Measurements from ENCODE around the gene TEC. TPM values are rescaled to one million over a fixed set of nuclear protein-coding genes. Genes with fewer than 3 reads are reported as not detected.

The TEC gene
- total and polyA plus RNA-seq, 9 of the 15 experiments (the other 6 are each of a cell fraction or from before 2014, with no cell fraction given): 5.3 to 14.7 (median 8.8) TPM

DNA sequence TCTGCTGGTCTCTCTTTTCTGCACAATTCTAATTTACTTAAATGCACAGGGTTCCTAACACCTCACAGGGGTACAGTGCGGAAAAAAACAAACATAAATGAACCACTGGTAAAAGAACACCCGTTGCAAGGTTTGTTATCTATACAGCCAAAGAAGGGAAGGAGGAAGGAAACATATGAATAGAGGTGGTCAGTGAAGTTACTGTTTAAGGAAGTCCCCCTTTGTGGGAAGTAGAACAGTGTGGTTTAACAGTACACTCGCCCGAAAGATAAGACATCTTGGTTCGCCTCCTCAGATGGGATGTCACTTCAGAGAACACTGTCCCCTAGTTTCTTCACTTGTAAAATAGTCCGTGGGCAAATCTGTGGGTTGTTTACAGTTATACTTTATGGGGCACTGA, 57.5 kb downstream of the TEC start (continued):
- TF ChIP-seq, protein P1, sequence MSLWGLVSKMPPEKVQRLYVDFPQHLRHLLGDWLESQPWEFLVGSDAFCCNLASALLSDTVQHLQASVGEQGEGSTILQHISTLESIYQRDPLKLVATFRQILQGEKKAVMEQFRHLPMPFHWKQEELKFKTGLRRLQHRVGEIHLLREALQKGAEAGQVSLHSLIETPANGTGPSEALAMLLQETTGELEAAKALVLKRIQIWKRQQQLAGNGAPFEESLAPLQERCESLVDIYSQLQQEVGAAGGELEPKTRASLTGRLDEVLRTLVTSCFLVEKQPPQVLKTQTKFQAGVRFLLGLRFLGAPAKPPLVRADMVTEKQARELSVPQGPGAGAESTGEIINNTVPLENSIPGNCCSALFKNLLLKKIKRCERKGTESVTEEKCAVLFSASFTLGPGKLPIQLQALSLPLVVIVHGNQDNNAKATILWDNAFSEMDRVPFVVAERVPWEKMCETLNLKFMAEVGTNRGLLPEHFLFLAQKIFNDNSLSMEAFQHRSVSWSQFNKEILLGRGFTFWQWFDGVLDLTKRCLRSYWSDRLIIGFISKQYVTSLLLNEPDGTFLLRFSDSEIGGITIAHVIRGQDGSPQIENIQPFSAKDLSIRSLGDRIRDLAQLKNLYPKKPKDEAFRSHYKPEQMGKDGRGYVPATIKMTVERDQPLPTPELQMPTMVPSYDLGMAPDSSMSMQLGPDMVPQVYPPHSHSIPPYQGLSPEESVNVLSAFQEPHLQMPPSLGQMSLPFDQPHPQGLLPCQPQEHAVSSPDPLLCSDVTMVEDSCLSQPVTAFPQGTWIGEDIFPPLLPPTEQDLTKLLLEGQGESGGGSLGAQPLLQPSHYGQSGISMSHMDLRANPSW (CRISPR knock-in tag; IDR thresholded peaks at IDR 0.05): no peak
- TF ChIP-seq SMARCB1 (IDR thresholded peaks at IDR 0.05; ENCODE audit: insufficient read length, low read depth): peak; percentile 79
- no peak for TF ChIP-seq SNRNP70 (optimal IDR thresholded peaks at IDR 0.05; ENCODE audit: low read depth, low read length)
- no peak for TF ChIP-seq HNRNPUL1 (IDR thresholded peaks at IDR 0.05; ENCODE audit: low read length)
- peak; percentile 37; the same call in 1 of the 2 replicates for TF ChIP-seq CBFA2T2 (conservative IDR thresholded peaks at IDR 0.05)
- TF ChIP-seq ZFP1 (CRISPR knock-in tag; IDR thresholded peaks at IDR 0.05): no peak
- TF ChIP-seq ZNF282 (CRISPR knock-in tag; IDR thresholded peaks at IDR 0.05): no peak
- no peak for TF ChIP-seq ZNF780A (CRISPR knock-in tag; IDR thresholded peaks at IDR 0.05)
- TF ChIP-seq ZNF134 (CRISPR knock-in tag; conservative IDR thresholded peaks at IDR 0.05): no peak
- no peak for TF ChIP-seq TEAD1 (CRISPR knock-in tag; IDR thresholded peaks at IDR 0.05)
- TF ChIP-seq, protein P2, sequence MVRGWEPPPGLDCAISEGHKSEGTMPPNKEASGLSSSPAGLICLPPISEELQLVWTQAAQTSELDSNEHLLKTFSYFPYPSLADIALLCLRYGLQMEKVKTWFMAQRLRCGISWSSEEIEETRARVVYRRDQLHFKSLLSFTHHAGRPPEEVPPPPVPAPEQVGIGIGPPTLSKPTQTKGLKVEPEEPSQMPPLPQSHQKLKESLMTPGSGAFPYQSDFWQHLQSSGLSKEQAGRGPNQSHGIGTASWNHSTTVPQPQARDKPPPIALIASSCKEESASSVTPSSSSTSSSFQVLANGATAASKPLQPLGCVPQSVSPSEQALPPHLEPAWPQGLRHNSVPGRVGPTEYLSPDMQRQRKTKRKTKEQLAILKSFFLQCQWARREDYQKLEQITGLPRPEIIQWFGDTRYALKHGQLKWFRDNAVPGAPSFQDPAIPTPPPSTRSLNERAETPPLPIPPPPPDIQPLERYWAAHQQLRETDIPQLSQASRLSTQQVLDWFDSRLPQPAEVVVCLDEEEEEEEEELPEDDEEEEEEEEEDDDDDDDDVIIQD (CRISPR knock-in tag; IDR thresholded peaks at IDR 0.05): no peak
- 0 out of 2 replicates have a peak, but pooled peaks have one; percentile 46 for TF ChIP-seq MTA1 (IDR thresholded peaks at IDR 0.05; ENCODE audit: borderline replicate concordance)
- TF ChIP-seq, protein P3, sequence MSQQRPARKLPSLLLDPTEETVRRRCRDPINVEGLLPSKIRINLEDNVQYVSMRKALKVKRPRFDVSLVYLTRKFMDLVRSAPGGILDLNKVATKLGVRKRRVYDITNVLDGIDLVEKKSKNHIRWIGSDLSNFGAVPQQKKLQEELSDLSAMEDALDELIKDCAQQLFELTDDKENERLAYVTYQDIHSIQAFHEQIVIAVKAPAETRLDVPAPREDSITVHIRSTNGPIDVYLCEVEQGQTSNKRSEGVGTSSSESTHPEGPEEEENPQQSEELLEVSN (IDR thresholded peaks at IDR 0.05; ENCODE audit: borderline replicate concordance in 1 of 2, extremely low read depth in 1 of 2, insufficient read depth in 1 of 2, insufficient read length in 1 of 2, low read depth in 1 of 2, low read length in 1 of 2, poor library complexity in 1 of 2, severe bottlenecking in 1 of 2): no peak
- 0 out of 2 replicates have a peak, but pooled peaks have one; percentile 41 for TF ChIP-seq ATF7 (IDR thresholded peaks at IDR 0.05)
- TF ChIP-seq CC2D1A (IDR thresholded peaks at IDR 0.05): peak; percentile 30; the same call in 1 of the 2 replicates
- TF ChIP-seq CBX3 (IDR thresholded peaks at IDR 0.05; ENCODE audit: borderline replicate concordance in 1 of 2, low read length in 2 of 2): peak in 1 of 2 experiments; percentile 77; a peak in 2 of 3 replicates
- no peak for TF ChIP-seq L3MBTL2 (IDR thresholded peaks at IDR 0.05)
- TF ChIP-seq SOX6 (IDR thresholded peaks at IDR 0.05): peak; percentile 81
- peak; percentile 25; the same call in 1 of the 2 replicates for TF ChIP-seq MBD2 (IDR thresholded peaks at IDR 0.05; ENCODE audit: borderline replicate concordance, low read depth)
- TF ChIP-seq, protein P4, sequence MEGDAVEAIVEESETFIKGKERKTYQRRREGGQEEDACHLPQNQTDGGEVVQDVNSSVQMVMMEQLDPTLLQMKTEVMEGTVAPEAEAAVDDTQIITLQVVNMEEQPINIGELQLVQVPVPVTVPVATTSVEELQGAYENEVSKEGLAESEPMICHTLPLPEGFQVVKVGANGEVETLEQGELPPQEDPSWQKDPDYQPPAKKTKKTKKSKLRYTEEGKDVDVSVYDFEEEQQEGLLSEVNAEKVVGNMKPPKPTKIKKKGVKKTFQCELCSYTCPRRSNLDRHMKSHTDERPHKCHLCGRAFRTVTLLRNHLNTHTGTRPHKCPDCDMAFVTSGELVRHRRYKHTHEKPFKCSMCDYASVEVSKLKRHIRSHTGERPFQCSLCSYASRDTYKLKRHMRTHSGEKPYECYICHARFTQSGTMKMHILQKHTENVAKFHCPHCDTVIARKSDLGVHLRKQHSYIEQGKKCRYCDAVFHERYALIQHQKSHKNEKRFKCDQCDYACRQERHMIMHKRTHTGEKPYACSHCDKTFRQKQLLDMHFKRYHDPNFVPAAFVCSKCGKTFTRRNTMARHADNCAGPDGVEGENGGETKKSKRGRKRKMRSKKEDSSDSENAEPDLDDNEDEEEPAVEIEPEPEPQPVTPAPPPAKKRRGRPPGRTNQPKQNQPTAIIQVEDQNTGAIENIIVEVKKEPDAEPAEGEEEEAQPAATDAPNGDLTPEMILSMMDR (IDR thresholded peaks at IDR 0.05 in 2 of 3, conservative IDR thresholded peaks at IDR 0.05 in 1 of 3; ENCODE audit: insufficient read depth in 2 of 3, low read depth in 1 of 3, low read length in 3 of 3): 0 out of 6 replicates have a peak, but pooled peaks of 1 of the 3 experiments have one; percentile 1

Measured in K562 (cell line).